Endothelial cell of umbilical vein (primary cell): ENCODE data around the gene MVK. TPM values are rescaled to one million over a fixed set of nuclear protein-coding genes. Genes with fewer than 3 reads are reported as not detected.

Experiments used
- BruUV-seq: library from RNA; stranded (reverse); fragments of 400-500 nt; replicated peaks from 2 replicates; lab custom pipeline; 2021; lab: Mats Ljungman, UMichigan
- CTCF ChIA-PET: fragments of 300-600, 350-600 bp; sonication (Branson Sonifier 250); formaldehyde crosslinking; loops from one replicate; lab custom pipeline; 2021; ENCODE audit warnings: antibody characterized with exemption, inconsistent platforms; lab: Charles Lee
- POLR2A ChIA-PET: fragments of 300-600, 350-600 bp; sonication (Branson Sonifier 250); formaldehyde crosslinking; loops from one replicate; lab custom pipeline; 2021; ENCODE audit warnings: antibody characterized with exemption, inconsistent platforms; lab: Charles Lee
- DNase-seq: peaks from one replicate; pipeline ENCODE4 v3.0.0-alpha.2; 2011; ENCODE audit warnings: low read depth, low spot score
- FAIRE-seq: peaks from 2 replicates; lab custom pipeline; 2011; peaks lifted over from hg19 to GRCh38; lab: Jason Lieb, UNC
- H2AFZ ChIP-seq: 2 replicates; pipeline ENCODE4 v1.6.0; 2012; ENCODE audit warnings: low read depth, low read length, control low read depth, inconsistent platforms
- H3K27ac ChIP-seq: 2 replicates; pipeline ENCODE4 v1.5.1; 2011; ENCODE audit warnings: low read depth, mild to moderate bottlenecking, control low read depth, low read length, moderate library complexity; ENCODE audit not compliant: insufficient read depth
- H3K27me3 ChIP-seq, 2 experiments: 2 replicates each; pipeline versions ENCODE4 v1.6.0 to v1.6.1; 2011; ENCODE audit warnings: low read length in 2 of 2, mixed read lengths in 1 of 2; ENCODE audit not compliant: control insufficient read depth in 2 of 2, insufficient read depth in 2 of 2
- H3K36me3 ChIP-seq, 2 experiments: 2 replicates in 1 of 2; 3 replicates in 1 of 2; pipeline ENCODE4 v1.5.1; 2011; ENCODE audit warnings: low read length in 2 of 2, mild to moderate bottlenecking in 1 of 2, moderate library complexity in 1 of 2; ENCODE audit not compliant: control insufficient read depth in 2 of 2, insufficient read depth in 2 of 2; ENCODE audit errors: extremely low read depth in 1 of 2
- H3K4me1 ChIP-seq: 3 replicates; pipeline ENCODE4 v1.5.1; 2011; ENCODE audit warnings: mild to moderate bottlenecking, low read length; ENCODE audit not compliant: control insufficient read depth, insufficient read depth; ENCODE audit errors: extremely low read depth
- H3K4me2 ChIP-seq: 2 replicates; pipeline ENCODE4 v1.6.1; 2011; ENCODE audit warnings: low read length, control low read depth, mixed read lengths; ENCODE audit not compliant: insufficient read depth
- H3K4me3 ChIP-seq, 3 experiments: fragments of 200-600 bp in 1 of 3; sonication (generic), shearing (Covaris generic) in 1 of 3; replicated peaks in 1 of 3; 2 replicates each; pipeline ENCODE4 v1.5.1; 2011 to 2016; ENCODE audit warnings: control low read depth in 3 of 3, low read length in 3 of 3, mild to moderate bottlenecking in 2 of 3, inconsistent platforms in 1 of 3, low read depth in 1 of 3, moderate library complexity in 1 of 3; ENCODE audit not compliant: insufficient read depth in 1 of 3
- H3K79me2 ChIP-seq: 2 replicates; pipeline ENCODE4 v1.6.0; 2012; ENCODE audit warnings: low read length, inconsistent platforms; ENCODE audit not compliant: control insufficient read depth, insufficient read depth
- H3K9ac ChIP-seq: replicated peaks from 2 replicates; pipeline ENCODE3; 2011; ENCODE audit warnings: low read length, control low read depth; ENCODE audit not compliant: insufficient read depth; ENCODE audit errors: extremely low read depth
- H3K9me1 ChIP-seq: replicated peaks from 3 replicates; pipeline ENCODE4 v1.6.0; 2011; ENCODE audit warnings: mild to moderate bottlenecking, low read length; ENCODE audit not compliant: control insufficient read depth, insufficient read depth; ENCODE audit errors: extremely low read depth
- H3K9me3 ChIP-seq: replicated peaks from 2 replicates; pipeline ENCODE4 v1.5.1; 2012; ENCODE audit warnings: low read length, inconsistent platforms; ENCODE audit not compliant: control insufficient read depth, insufficient read depth
- H4K20me1 ChIP-seq: replicated peaks from 2 replicates; pipeline ENCODE3; 2011; ENCODE audit warnings: mild to moderate bottlenecking, low read length; ENCODE audit not compliant: control insufficient read depth, insufficient read depth; ENCODE audit errors: extremely low read depth
- CTCF ChIP-seq, 2 donors: IDR thresholded peaks; 1 replicate in 1 of 2; 2 replicates in 1 of 2; pipeline ENCODE4 v1.5.1; 2011; ENCODE audit warnings: low read length in 2 of 2, mild to moderate bottlenecking in 2 of 2, moderate library complexity in 2 of 2, control low read depth in 1 of 2, inconsistent platforms in 1 of 2, low read depth in 1 of 2; ENCODE audit not compliant: insufficient read depth in 1 of 2; ENCODE audit errors: extremely low read depth in 1 of 2
- EZH2 ChIP-seq: IDR thresholded peaks from 2 replicates; pipeline ENCODE4 v1.6.1; 2012; ENCODE audit warnings: borderline replicate concordance, low read depth, mild to moderate bottlenecking, moderate library complexity, low read length, inconsistent platforms; ENCODE audit not compliant: severe bottlenecking
- FOS ChIP-seq: IDR thresholded peaks from 2 replicates; pipeline ENCODE4 v1.6.1; 2011; ENCODE audit warnings: mild to moderate bottlenecking, low read length, moderate library complexity, borderline replicate concordance; ENCODE audit not compliant: insufficient read depth
- GATA2 ChIP-seq: IDR thresholded peaks from 2 replicates; pipeline ENCODE4 v1.7.0; 2011; ENCODE audit warnings: low read depth, mild to moderate bottlenecking, moderate library complexity, mixed read lengths, low read length; ENCODE audit not compliant: insufficient read length, insufficient read depth
- JUN ChIP-seq: IDR thresholded peaks from 2 replicates; pipeline ENCODE4 v1.6.1; 2011; ENCODE audit warnings: borderline replicate concordance, low read depth; ENCODE audit not compliant: insufficient read length, insufficient read depth
- MAX ChIP-seq: IDR thresholded peaks from 2 replicates; pipeline ENCODE4 v1.6.1; 2011; ENCODE audit not compliant: insufficient read depth, insufficient read length
- MYC ChIP-seq: IDR thresholded peaks from one replicate; pipeline ENCODE4 v1.6.1; 2011; ENCODE audit warnings: mild to moderate bottlenecking, low read depth, low read length
- POLR2A ChIP-seq: IDR thresholded peaks from 2 replicates; pipeline ENCODE4 v1.6.1; 2012; ENCODE audit warnings: low read depth, mild to moderate bottlenecking, control low read depth, low read length
- POLR2AphosphoS5 ChIP-seq: IDR thresholded peaks from 2 replicates; pipeline ENCODE4 v1.6.1; 2012; ENCODE audit warnings: low read depth, mild to moderate bottlenecking, control low read depth, low read length, moderate library complexity; ENCODE audit not compliant: insufficient read depth
- dilution Hi-C: fragments of 300-500 bp; cut with MboI; formaldehyde crosslinking; loops from one replicate; pipeline ENCODE4 v1.15.0; 2019; ENCODE audit warnings: low sequenced_read_pairs; ENCODE audit not compliant: extremely low pct_ligation_motif_present
- intact Hi-C: fragments of 100-400 bp; cut with micrococcal nuclease; formaldehyde crosslinking; loops from one replicate; pipeline ENCODE4 v1.10.0; 2022
- polyA plus RNA-seq, 4 experiments: library from polyadenylated mRNA; depleted of rRNA in 3 of 4; stranded (reverse) in 3 of 4; unstranded in 1 of 4; fragments of >200 nt; gene quantifications; 2 replicates each; pipeline versions ENCODE4 v1.2.1 to v1.2.3, GENCODE V29; 2011 to 2012; ENCODE audit warnings: missing spikeins in 1 of 4
- total RNA-seq: library from RNA; stranded (reverse); gene quantifications from 2 replicates; pipeline ENCODE4 v1.2.3, GENCODE V29; 2021

Gene MVK
- total and polyA plus RNA-seq, 2 donors (not counting 3 experiments of a cell fraction or from before 2014, with no cell fraction given) = 32.6 to 42.6 TPM

GRCh38 chr12:109558374-109559199 lies 15.0 kb upstream of the MVK start:
- Histone ChIP-seq H2AFZ (no peak overlapping the region), H3K4me3 (no peak overlapping the region), H3K27ac (no peak overlapping the region), H3K4me2 (no peak overlapping the region), H4K20me1 (no peaks in the 10 kb centered on the region), H3K79me2 (no peaks in the 10 kb centered on the region), H3K4me1 (no peaks in the 10 kb centered on the region), H3K9me3 (no peaks in the 10 kb centered on the region), H3K9ac (no peak overlapping the region), H3K36me3 (peaks cover 0 to 2% of the 10 kb centered on the region in 2 experiments), H3K27me3 (peaks cover 0 to 2% of the 10 kb centered on the region in 2 experiments), H3K9me1 (no peaks in the 10 kb centered on the region)
- DNase-seq (no peak), FAIRE-seq (no peak)
- intact Hi-C loops = no loop called here
- dilution Hi-C loops = no loop called here
- TF ChIP-seq EZH2 = no peak
- TF ChIP-seq JUN = no peak
- TF ChIP-seq GATA2 = no peak
- TF ChIP-seq FOS = no peak
- TF ChIP-seq CTCF (IDR thresholded peaks at IDR 0.05; ENCODE audit: extremely low read depth in 1 of 2, insufficient read depth in 1 of 2, low read depth in 1 of 2, low read length in 2 of 2) = no peak
- TF ChIP-seq MAX = no peak
- TF ChIP-seq POLR2A = no peak
- no peak for TF ChIP-seq POLR2AphosphoS5
- no peak for TF ChIP-seq MYC
- CTCF ChIA-PET = interaction anchor here (1.5 kb wide), 1 partner anchor 15 kb away, joined by 6 read pairs; the partner anchor contains the start of gene MVK
- POLR2A ChIA-PET = interaction anchor here (0.6 kb wide), 1 partner anchor 227 kb away, joined by 3 read pairs; no protein-coding TSS in a partner anchor
- no TSS peak for BruUV-seq
